MM.1S (cell line): ENCODE data around the gene TXLNA.

Source experiments
- DNase-seq: peaks from one replicate; pipeline ENCODE4 v3.0.0-alpha.2; 2015
- H2AFZ ChIP-seq: fragments of 300-600 bp; sonication (generic); 2 replicates; pipeline ENCODE4 v1.6.0; 2016; ENCODE audit warnings: antibody characterized with exemption, low read length
- H3F3A ChIP-seq: fragments of 300-600 bp; sonication (generic); 2 replicates; pipeline ENCODE4 v1.6.1; 2016; ENCODE audit warnings: mild to moderate bottlenecking, antibody characterized with exemption, low read length, moderate library complexity, mixed read lengths; ENCODE audit not compliant: insufficient read depth
- H3K27ac ChIP-seq: fragments of 300-600 bp; sonication (generic); 2 replicates; pipeline ENCODE4 v1.5.1; 2016; ENCODE audit warnings: mild to moderate bottlenecking, low read length
- H3K27me3 ChIP-seq: fragments of 300-600 bp; sonication (generic); replicated peaks from 2 replicates; pipeline ENCODE4 v1.6.0; 2016; ENCODE audit warnings: low read length; ENCODE audit not compliant: insufficient read depth
- H3K36me3 ChIP-seq: fragments of 300-600 bp; sonication (generic); replicated peaks from 2 replicates; pipeline ENCODE4 v1.6.1; 2016; ENCODE audit warnings: mild to moderate bottlenecking, low read length, mixed read lengths; ENCODE audit not compliant: insufficient read depth
- H3K4me1 ChIP-seq: fragments of 300-600 bp; sonication (generic); 2 replicates; pipeline ENCODE4 v1.6.1; 2016; ENCODE audit warnings: low read length, mixed read lengths
- H3K4me2 ChIP-seq: fragments of 300-600 bp; sonication (generic); 2 replicates; pipeline ENCODE4 v1.6.0; 2016; ENCODE audit warnings: low read depth, low read length
- H3K4me3 ChIP-seq: fragments of 300-600 bp; sonication (generic); 2 replicates; pipeline ENCODE4 v1.5.1; 2016; ENCODE audit warnings: low read length, mixed read lengths
- H3K79me2 ChIP-seq: fragments of 300-600 bp; sonication (generic); 2 replicates; pipeline ENCODE4 v1.6.1; 2016; ENCODE audit warnings: mixed run types, low read length, mixed read lengths
- H3K9ac ChIP-seq: fragments of 300-600 bp; sonication (generic); 2 replicates; pipeline ENCODE4 v1.6.1; 2016; ENCODE audit warnings: low read length, mixed read lengths
- H3K9me2 ChIP-seq: fragments of 300-600 bp; sonication (generic); replicated peaks from 2 replicates; pipeline ENCODE4 v1.6.1; 2016; ENCODE audit warnings: mild to moderate bottlenecking, low read length, mixed read lengths; ENCODE audit not compliant: insufficient read depth
- H3K9me3 ChIP-seq: fragments of 300-600 bp; sonication (generic); replicated peaks from 2 replicates; pipeline ENCODE4 v1.6.1; 2016; ENCODE audit warnings: mild to moderate bottlenecking, low read length, mixed read lengths; ENCODE audit not compliant: insufficient read depth
- H4K20me1 ChIP-seq: fragments of 300-600 bp; sonication (generic); 2 replicates; pipeline ENCODE4 v1.6.1; 2016; ENCODE audit warnings: mild to moderate bottlenecking, low read length, moderate library complexity, mixed read lengths; ENCODE audit not compliant: insufficient read depth
- CTCF ChIP-seq: fragments of 300-600 bp; sonication (generic); IDR thresholded peaks from 2 replicates; pipeline ENCODE4 v1.5.1; 2016; ENCODE audit warnings: antibody characterized with exemption, low read length, mixed read lengths
- EZH2 ChIP-seq: fragments of 300-600 bp; sonication (generic); optimal IDR thresholded peaks from 2 replicates; pipeline ENCODE3; 2017; ENCODE audit warnings: low read depth, mild to moderate bottlenecking, antibody characterized with exemption, low read length, mixed read lengths
- EZH2phosphoT487 ChIP-seq: fragments of 300-600 bp; sonication (generic); IDR thresholded peaks from 2 replicates; pipeline ENCODE4 v1.6.1; 2018; ENCODE audit warnings: antibody characterized with exemption, low read length

TXLNA gene

GRCh38 chr1:32150847-32151246 lies 28.6 kb upstream of the TXLNA start:
- no peaks in the 10 kb centered on the region for H3K9me3 ChIP-seq
- no peaks in the 10 kb centered on the region for H3K27me3 ChIP-seq
- 0 out of 2 replicates have a peak, but pooled peaks cover 2% of the 10 kb centered on the region for H3K36me3 ChIP-seq
- no peaks in the 10 kb centered on the region for H3K4me1 ChIP-seq
- H3K9ac ChIP-seq, result no peak overlapping the region
- no peaks in the 10 kb centered on the region for H4K20me1 ChIP-seq
- no peaks in the 10 kb centered on the region for H3F3A ChIP-seq
- TF ChIP-seq CTCF (no peak), EZH2phosphoT487 (no peak), EZH2 (no peak)
- H3K27ac ChIP-seq, result no peak overlapping the region
- no peak overlapping the region for H3K4me2 ChIP-seq
- no peak overlapping the region for H3K4me3 ChIP-seq
- no peak for DNase-seq
- no peak overlapping the region for H2AFZ ChIP-seq
- peaks cover 82% of the 10 kb centered on the region for H3K79me2 ChIP-seq
- no peaks in the 10 kb centered on the region for H3K9me2 ChIP-seq

- no peak overlapping the region for H3K27ac ChIP-seq
- no peak overlapping the region for H3K9ac ChIP-seq
- no peaks in the 10 kb centered on the region for H3K4me1 ChIP-seq
- H3K36me3 ChIP-seq, result 0 out of 2 replicates have a peak, but pooled peaks cover 2% of the 10 kb centered on the region
- no peak for DNase-seq
- no peaks in the 10 kb centered on the region for H3K27me3 ChIP-seq
- H4K20me1 ChIP-seq, result no peaks in the 10 kb centered on the region
- no peaks in the 10 kb centered on the region for H3K9me2 ChIP-seq
- H3K79me2 ChIP-seq, result peaks cover 77% of the 10 kb centered on the region
- no peak overlapping the region for H3K4me3 ChIP-seq
- no peak overlapping the region for H3K4me2 ChIP-seq
- H3K9me3 ChIP-seq, result no peaks in the 10 kb centered on the region
- no peak overlapping the region for H2AFZ ChIP-seq
- no peaks in the 10 kb centered on the region for H3F3A ChIP-seq
- TF ChIP-seq EZH2 (no peak), EZH2phosphoT487 (no peak), CTCF (no peak)
Observed at GRCh38 chr1:32151319-32151787, 28.1 kb upstream of the TXLNA start.

- Histone ChIP-seq H3K9ac (no peak overlapping the region), H3K36me3 (peaks cover 6% of the 10 kb centered on the region; the same call in 1 of the 2 replicates), H3K9me3 (no peaks in the 10 kb centered on the region), H2AFZ (no peak overlapping the region), H4K20me1 (no peaks in the 10 kb centered on the region), H3K9me2 (no peaks in the 10 kb centered on the region), H3K79me2 (peaks cover 6% of the 10 kb centered on the region; the same call in 1 of the 2 replicates), H3K27me3 (no peaks in the 10 kb centered on the region), H3K4me2 (no peak overlapping the region), H3K27ac (no peak overlapping the region), H3K4me1 (0 out of 2 replicates have a peak, but pooled peaks cover 6% of the 10 kb centered on the region), H3K4me3 (no peak overlapping the region), H3F3A (no peaks in the 10 kb centered on the region)
- no peak for DNase-seq
- TF ChIP-seq EZH2phosphoT487 (no peak), EZH2 (no peak), CTCF (no peak)
Observed at GRCh38 chr1:32159189-32159588, 20.3 kb upstream of the TXLNA start.
